Measurements from ENCODE around the gene PKDCC.

The PKDCC gene

GRCh38 chr2:42049221-42050009, 1.6 kb downstream of the PKDCC start:
- Histone ChIP-seq H3K4me3 (ENCODE audit: low read depth, low read length) (peak overlapping the region; percentile 76), H3K27ac (peak overlapping the region; percentile 29), H3K27me3 (replicated peaks) (no peaks in the 10 kb centered on the region), H3K36me3 (replicated peaks) (peaks cover 8% of the 10 kb centered on the region)
- TF ChIP-seq CTCF (IDR thresholded peaks at IDR 0.05; ENCODE audit: low read depth, low read length, missing control alignments) = no peak
- in situ Hi-C loops (cut with HindIII; ENCODE audit: low pct_ligation_motif_present, low sequenced_read_pairs) = no loop called here
- DNase-seq = no peak

GRCh38 chr2:42050010-42050702, 2.3 kb downstream of the PKDCC start:
- in situ Hi-C loops (cut with HindIII; ENCODE audit: low pct_ligation_motif_present, low sequenced_read_pairs) = no loop called here
- Histone ChIP-seq H3K27me3 (replicated peaks) (no peaks in the 10 kb centered on the region), H3K27ac (peak overlapping the region; percentile 29), H3K36me3 (replicated peaks) (peaks cover 13% of the 10 kb centered on the region), H3K4me3 (ENCODE audit: low read depth, low read length) (peak overlapping the region; percentile 76)
- no peak for DNase-seq
- no peak for TF ChIP-seq CTCF (IDR thresholded peaks at IDR 0.05; ENCODE audit: low read depth, low read length, missing control alignments)

GRCh38 chr2:42050703-42051542, 3.1 kb downstream of the PKDCC start:
- in situ Hi-C loops (cut with HindIII; ENCODE audit: low pct_ligation_motif_present, low sequenced_read_pairs) = no loop called here
- Histone ChIP-seq H3K4me3 (ENCODE audit: low read depth, low read length) (peak overlapping the region; percentile 76), H3K27me3 (replicated peaks) (no peaks in the 10 kb centered on the region), H3K36me3 (replicated peaks) (peaks cover 21% of the 10 kb centered on the region), H3K27ac (peak overlapping the region; percentile 29)
- DNase-seq = no peak
- TF ChIP-seq CTCF (IDR thresholded peaks at IDR 0.05; ENCODE audit: low read depth, low read length, missing control alignments) = no peak

GRCh38 chr2:42051543-42052235, 3.9 kb downstream of the PKDCC start:
- Histone ChIP-seq H3K27me3 (replicated peaks) (no peaks in the 10 kb centered on the region), H3K4me3 (ENCODE audit: low read depth, low read length) (no peak overlapping the region), H3K36me3 (replicated peaks) (peaks cover 26% of the 10 kb centered on the region), H3K27ac (no peak overlapping the region)
- no peak for TF ChIP-seq CTCF (IDR thresholded peaks at IDR 0.05; ENCODE audit: low read depth, low read length, missing control alignments)
- no peak for DNase-seq
- in situ Hi-C loops (cut with HindIII; ENCODE audit: low pct_ligation_motif_present, low sequenced_read_pairs) = no loop called here

GRCh38 chr2:42052702-42053481, 5.1 kb downstream of the PKDCC start:
- Histone ChIP-seq H3K36me3 (replicated peaks) (peaks cover 38% of the 10 kb centered on the region), H3K4me3 (ENCODE audit: low read depth, low read length) (no peak overlapping the region), H3K27me3 (replicated peaks) (no peaks in the 10 kb centered on the region), H3K27ac (no peak overlapping the region)
- DNase-seq = peak; percentile 45
- in situ Hi-C loops (cut with HindIII; ENCODE audit: low pct_ligation_motif_present, low sequenced_read_pairs) = no loop called here
- no peak for TF ChIP-seq CTCF (IDR thresholded peaks at IDR 0.05; ENCODE audit: low read depth, low read length, missing control alignments)

Measured in brain microvascular endothelial cell (primary cell).